ENCODE measurements around the gene ARHGAP1. TPM values are rescaled to one million over a fixed set of nuclear protein-coding genes. Genes with fewer than 3 reads are reported as not detected.
"Not testable (repeated sequence)": the region's sequence is repeated elsewhere in the genome, so short reads cannot be mapped to it uniquely, and the experiment has no call there.

ARHGAP1 gene
- total RNA-seq, 1 experiment from 2014 or later: 53.0 TPM

DNA sequence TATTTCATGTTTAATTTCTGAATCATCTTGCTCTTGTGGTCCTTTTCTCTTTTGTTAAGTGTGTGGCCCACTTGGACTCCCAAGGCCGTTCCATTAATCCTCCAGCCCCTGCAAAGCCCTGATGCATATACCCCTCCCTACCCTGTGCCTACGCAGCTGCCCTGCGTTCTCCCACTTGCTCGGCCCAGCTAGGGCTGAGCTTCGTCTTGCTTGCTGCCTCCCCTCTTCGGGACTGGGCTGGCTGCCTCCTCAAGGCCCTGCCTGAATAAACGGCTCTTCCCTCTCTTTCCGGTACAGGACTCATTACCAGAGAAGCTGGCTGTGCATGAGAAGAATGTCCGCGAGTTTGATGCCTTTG lies 28.5 kb downstream of the ARHGAP1 start:
- ChIA-PET CTCF (no interaction called here), POLR2A (no interaction called here)
- Mint-ChIP-seq H3K9me3 (no peaks in the 10 kb centered on the region), H3K27ac (no peak overlapping the region), H3K36me3 (peaks cover 35% of the 10 kb centered on the region), H3K27me3 (ENCODE audit: low read depth) (no peaks in the 10 kb centered on the region), H3K4me1 (peaks cover 23% of the 10 kb centered on the region), H3K4me3 (no peak overlapping the region)
- TF ChIP-seq, protein P1, sequence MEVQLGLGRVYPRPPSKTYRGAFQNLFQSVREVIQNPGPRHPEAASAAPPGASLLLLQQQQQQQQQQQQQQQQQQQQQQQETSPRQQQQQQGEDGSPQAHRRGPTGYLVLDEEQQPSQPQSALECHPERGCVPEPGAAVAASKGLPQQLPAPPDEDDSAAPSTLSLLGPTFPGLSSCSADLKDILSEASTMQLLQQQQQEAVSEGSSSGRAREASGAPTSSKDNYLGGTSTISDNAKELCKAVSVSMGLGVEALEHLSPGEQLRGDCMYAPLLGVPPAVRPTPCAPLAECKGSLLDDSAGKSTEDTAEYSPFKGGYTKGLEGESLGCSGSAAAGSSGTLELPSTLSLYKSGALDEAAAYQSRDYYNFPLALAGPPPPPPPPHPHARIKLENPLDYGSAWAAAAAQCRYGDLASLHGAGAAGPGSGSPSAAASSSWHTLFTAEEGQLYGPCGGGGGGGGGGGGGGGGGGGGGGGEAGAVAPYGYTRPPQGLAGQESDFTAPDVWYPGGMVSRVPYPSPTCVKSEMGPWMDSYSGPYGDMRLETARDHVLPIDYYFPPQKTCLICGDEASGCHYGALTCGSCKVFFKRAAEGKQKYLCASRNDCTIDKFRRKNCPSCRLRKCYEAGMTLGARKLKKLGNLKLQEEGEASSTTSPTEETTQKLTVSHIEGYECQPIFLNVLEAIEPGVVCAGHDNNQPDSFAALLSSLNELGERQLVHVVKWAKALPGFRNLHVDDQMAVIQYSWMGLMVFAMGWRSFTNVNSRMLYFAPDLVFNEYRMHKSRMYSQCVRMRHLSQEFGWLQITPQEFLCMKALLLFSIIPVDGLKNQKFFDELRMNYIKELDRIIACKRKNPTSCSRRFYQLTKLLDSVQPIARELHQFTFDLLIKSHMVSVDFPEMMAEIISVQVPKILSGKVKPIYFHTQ (CRISPR knock-in tag; IDR thresholded peaks at IDR 0.05): no peak
- TF ChIP-seq, protein P2, sequence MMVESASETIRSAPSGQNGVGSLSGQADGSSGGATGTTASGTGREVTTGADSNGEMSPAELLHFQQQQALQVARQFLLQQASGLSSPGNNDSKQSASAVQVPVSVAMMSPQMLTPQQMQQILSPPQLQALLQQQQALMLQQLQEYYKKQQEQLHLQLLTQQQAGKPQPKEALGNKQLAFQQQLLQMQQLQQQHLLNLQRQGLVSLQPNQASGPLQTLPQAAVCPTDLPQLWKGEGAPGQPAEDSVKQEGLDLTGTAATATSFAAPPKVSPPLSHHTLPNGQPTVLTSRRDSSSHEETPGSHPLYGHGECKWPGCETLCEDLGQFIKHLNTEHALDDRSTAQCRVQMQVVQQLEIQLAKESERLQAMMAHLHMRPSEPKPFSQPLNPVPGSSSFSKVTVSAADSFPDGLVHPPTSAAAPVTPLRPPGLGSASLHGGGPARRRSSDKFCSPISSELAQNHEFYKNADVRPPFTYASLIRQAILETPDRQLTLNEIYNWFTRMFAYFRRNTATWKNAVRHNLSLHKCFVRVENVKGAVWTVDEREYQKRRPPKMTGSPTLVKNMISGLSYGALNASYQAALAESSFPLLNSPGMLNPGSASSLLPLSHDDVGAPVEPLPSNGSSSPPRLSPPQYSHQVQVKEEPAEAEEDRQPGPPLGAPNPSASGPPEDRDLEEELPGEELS (CRISPR knock-in tag; IDR thresholded peaks at IDR 0.05): no peak
- no peak for TF ChIP-seq E2F1 (CRISPR knock-in tag; IDR thresholded peaks at IDR 0.05)
- no peak for TF ChIP-seq TEAD4 (CRISPR knock-in tag; IDR thresholded peaks at IDR 0.05)
- TF ChIP-seq ATF6 (CRISPR knock-in tag; IDR thresholded peaks at IDR 0.05): no peak
- TF ChIP-seq CREB1 (CRISPR knock-in tag; IDR thresholded peaks at IDR 0.05): no peak
- no peak for TF ChIP-seq FOXP1 (CRISPR knock-in tag; IDR thresholded peaks at IDR 0.05; ENCODE audit: borderline replicate concordance)
- TF ChIP-seq HMGA2 (CRISPR knock-in tag; IDR thresholded peaks at IDR 0.05): no peak
- TF ChIP-seq, protein P3, sequence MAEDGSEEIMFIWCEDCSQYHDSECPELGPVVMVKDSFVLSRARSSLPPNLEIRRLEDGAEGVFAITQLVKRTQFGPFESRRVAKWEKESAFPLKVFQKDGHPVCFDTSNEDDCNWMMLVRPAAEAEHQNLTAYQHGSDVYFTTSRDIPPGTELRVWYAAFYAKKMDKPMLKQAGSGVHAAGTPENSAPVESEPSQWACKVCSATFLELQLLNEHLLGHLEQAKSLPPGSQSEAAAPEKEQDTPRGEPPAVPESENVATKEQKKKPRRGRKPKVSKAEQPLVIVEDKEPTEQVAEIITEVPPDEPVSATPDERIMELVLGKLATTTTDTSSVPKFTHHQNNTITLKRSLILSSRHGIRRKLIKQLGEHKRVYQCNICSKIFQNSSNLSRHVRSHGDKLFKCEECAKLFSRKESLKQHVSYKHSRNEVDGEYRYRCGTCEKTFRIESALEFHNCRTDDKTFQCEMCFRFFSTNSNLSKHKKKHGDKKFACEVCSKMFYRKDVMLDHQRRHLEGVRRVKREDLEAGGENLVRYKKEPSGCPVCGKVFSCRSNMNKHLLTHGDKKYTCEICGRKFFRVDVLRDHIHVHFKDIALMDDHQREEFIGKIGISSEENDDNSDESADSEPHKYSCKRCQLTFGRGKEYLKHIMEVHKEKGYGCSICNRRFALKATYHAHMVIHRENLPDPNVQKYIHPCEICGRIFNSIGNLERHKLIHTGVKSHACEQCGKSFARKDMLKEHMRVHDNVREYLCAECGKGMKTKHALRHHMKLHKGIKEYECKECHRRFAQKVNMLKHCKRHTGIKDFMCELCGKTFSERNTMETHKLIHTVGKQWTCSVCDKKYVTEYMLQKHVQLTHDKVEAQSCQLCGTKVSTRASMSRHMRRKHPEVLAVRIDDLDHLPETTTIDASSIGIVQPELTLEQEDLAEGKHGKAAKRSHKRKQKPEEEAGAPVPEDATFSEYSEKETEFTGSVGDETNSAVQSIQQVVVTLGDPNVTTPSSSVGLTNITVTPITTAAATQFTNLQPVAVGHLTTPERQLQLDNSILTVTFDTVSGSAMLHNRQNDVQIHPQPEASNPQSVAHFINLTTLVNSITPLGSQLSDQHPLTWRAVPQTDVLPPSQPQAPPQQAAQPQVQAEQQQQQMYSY (CRISPR knock-in tag; IDR thresholded peaks at IDR 0.05): no peak
- TF ChIP-seq ZNF423 (CRISPR knock-in tag; IDR thresholded peaks at IDR 0.05): no peak
- no peak for TF ChIP-seq SOX15 (CRISPR knock-in tag; IDR thresholded peaks at IDR 0.05)
- no peak for TF ChIP-seq ZNF416 (CRISPR knock-in tag; IDR thresholded peaks at IDR 0.05)
- TF ChIP-seq, protein P4, sequence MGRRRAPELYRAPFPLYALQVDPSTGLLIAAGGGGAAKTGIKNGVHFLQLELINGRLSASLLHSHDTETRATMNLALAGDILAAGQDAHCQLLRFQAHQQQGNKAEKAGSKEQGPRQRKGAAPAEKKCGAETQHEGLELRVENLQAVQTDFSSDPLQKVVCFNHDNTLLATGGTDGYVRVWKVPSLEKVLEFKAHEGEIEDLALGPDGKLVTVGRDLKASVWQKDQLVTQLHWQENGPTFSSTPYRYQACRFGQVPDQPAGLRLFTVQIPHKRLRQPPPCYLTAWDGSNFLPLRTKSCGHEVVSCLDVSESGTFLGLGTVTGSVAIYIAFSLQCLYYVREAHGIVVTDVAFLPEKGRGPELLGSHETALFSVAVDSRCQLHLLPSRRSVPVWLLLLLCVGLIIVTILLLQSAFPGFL (CRISPR knock-in tag; IDR thresholded peaks at IDR 0.05; ENCODE audit: borderline replicate concordance): no peak
- TF ChIP-seq GRHL2 (CRISPR knock-in tag; IDR thresholded peaks at IDR 0.05; ENCODE audit: insufficient replicate concordance, severe bottlenecking): no peak
- no peak for TF ChIP-seq GABPB1 (CRISPR knock-in tag; IDR thresholded peaks at IDR 0.05)
- no peak for TF ChIP-seq SMAD3 (CRISPR knock-in tag; IDR thresholded peaks at IDR 0.05; ENCODE audit: borderline replicate concordance)
- TF ChIP-seq JUN (CRISPR knock-in tag; IDR thresholded peaks at IDR 0.05): no peak
- TF ChIP-seq JAZF1 (CRISPR knock-in tag; IDR thresholded peaks at IDR 0.05): no peak
- no peak for TF ChIP-seq OVOL2 (CRISPR knock-in tag; IDR thresholded peaks at IDR 0.05; ENCODE audit: borderline replicate concordance)
- no peak for TF ChIP-seq ZNF512 (CRISPR knock-in tag; IDR thresholded peaks at IDR 0.05; ENCODE audit: borderline replicate concordance)
- DNase-seq (ENCODE audit: low spot score) (no peak), ATAC-seq (no peak)

DNA sequence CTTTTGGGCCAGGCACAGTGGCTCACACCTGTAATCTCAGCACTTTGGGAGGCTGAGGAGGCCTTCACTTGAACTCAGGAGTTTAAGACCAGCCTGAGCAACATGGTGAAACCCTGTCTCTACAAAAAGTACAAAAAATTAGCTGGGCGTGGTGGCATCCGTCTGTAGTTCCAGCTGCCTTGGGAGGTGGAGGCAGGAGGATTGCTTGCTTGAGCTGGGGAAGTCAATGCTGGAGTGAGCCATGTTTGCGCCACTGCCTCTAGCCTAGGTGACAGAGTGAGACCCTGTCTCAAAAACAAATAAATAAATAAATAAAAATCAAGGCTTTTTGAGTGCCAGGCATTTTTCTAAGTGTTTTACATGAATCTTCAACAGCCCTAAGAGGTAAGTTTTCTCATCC lies 29.9 kb downstream of the ARHGAP1 start:
- H3K36me3 Mint-ChIP-seq: peaks cover 45% of the 10 kb centered on the region
- ATAC-seq; DNase-seq (ENCODE audit: low spot score); H3K27me3 Mint-ChIP-seq (ENCODE audit: low read depth); H3K27ac Mint-ChIP-seq; H3K9me3 Mint-ChIP-seq; POLR2A ChIA-PET; H3K4me3 Mint-ChIP-seq: not testable (repeated sequence)
- peaks cover 19% of the 10 kb centered on the region for H3K4me1 Mint-ChIP-seq
- CTCF ChIA-PET: interaction anchor here (1.2 to 1.3 kb wide), 2 partner anchors 11 to 282 kb away, joined by 3 to 4 read pairs; no protein-coding TSS in a partner anchor
